MG63 (cell line): ENCODE results near the gene SBK2. TPM values are rescaled to one million over a fixed set of nuclear protein-coding genes. Genes with fewer than 3 reads are reported as not detected.
"Not testable (repeated sequence)": the region's sequence is repeated elsewhere in the genome, so short reads cannot be mapped to it uniquely, and the experiment has no call there.

Experiments
- DNase-seq: peaks from one replicate; pipeline ENCODE4 v3.0.0-alpha.2; 2020
- H3K27me3 ChIP-seq: fragments of 250-450 bp; sonication (Bioruptor Pico); 2 replicates; pipeline ENCODE4 v1.5.1; 2020; ENCODE audit warnings: mild to moderate bottlenecking, moderate library complexity
- H3K36me3 ChIP-seq: fragments of 250-450 bp; sonication (Bioruptor Pico); 2 replicates; pipeline ENCODE4 v1.5.1; 2020; ENCODE audit warnings: mild to moderate bottlenecking, moderate library complexity
- H3K4me3 ChIP-seq: fragments of 250-450 bp; sonication (Bioruptor Pico); 2 replicates; pipeline ENCODE4 v1.5.1; 2020; ENCODE audit warnings: mild to moderate bottlenecking, moderate library complexity
- H3K9me3 ChIP-seq: fragments of 250-450 bp; sonication (Bioruptor Pico); 2 replicates; pipeline ENCODE4 v1.5.1; 2020; ENCODE audit warnings: mild to moderate bottlenecking, moderate library complexity
- total RNA-seq: library from RNA; depleted of rRNA; stranded (reverse); fragments of >200 nt; shearing (Covaris generic); gene quantifications from 2 replicates; pipeline ENCODE4 v1.2.3, GENCODE V29; 2014; ENCODE audit warnings: low replicate concordance

Gene SBK2
- total RNA-seq, 1 experiment from 2014 or later, result 0.20 TPM

- Histone ChIP-seq H3K36me3 (no peaks in the 10 kb centered on the region), H3K27me3 (no peaks in the 10 kb centered on the region), H3K9me3 (no peaks in the 10 kb centered on the region), H3K4me3 (no peak overlapping the region)
- no peak for DNase-seq
These were observed 6.6 kb upstream of the SBK2 start for GRCh38 chr19:55543567-55543966.

- Histone ChIP-seq H3K9me3 (no peaks in the 10 kb centered on the region), H3K36me3 (no peaks in the 10 kb centered on the region), H3K4me3 (no peak overlapping the region), H3K27me3 (no peaks in the 10 kb centered on the region)
- no peak for DNase-seq
These were observed 5.4 kb upstream of the SBK2 start for GRCh38 chr19:55542292-55542855.

GRCh38 chr19:55541091-55541490, 4.2 kb upstream of the SBK2 start:
- Histone ChIP-seq H3K27me3 (no peaks in the 10 kb centered on the region), H3K9me3 (no peaks in the 10 kb centered on the region), H3K4me3 (no peak overlapping the region), H3K36me3 (no peaks in the 10 kb centered on the region)
- DNase-seq, result no peak

- Histone ChIP-seq H3K9me3 (no peaks in the 10 kb centered on the region), H3K27me3 (no peaks in the 10 kb centered on the region), H3K36me3 (no peaks in the 10 kb centered on the region), H3K4me3 (no peak overlapping the region)
- no peak for DNase-seq
These were observed 3.7 kb upstream of the SBK2 start for GRCh38 chr19:55540619-55541018.

GRCh38 chr19:55539090-55539984, 2.4 kb upstream of the SBK2 start:
- no peaks in the 10 kb centered on the region for H3K36me3 ChIP-seq
- no peaks in the 10 kb centered on the region for H3K27me3 ChIP-seq
- no peak overlapping the region for H3K4me3 ChIP-seq
- DNase-seq, result no peak
- H3K9me3 ChIP-seq, result no peaks in the 10 kb centered on the region

- Histone ChIP-seq H3K27me3 (no peaks in the 10 kb centered on the region), H3K4me3 (no peak overlapping the region), H3K36me3 (no peaks in the 10 kb centered on the region), H3K9me3 (no peaks in the 10 kb centered on the region)
- DNase-seq, result no peak
These were observed 1.2 kb upstream of the SBK2 start for GRCh38 chr19:55538132-55538531.

GRCh38 chr19:55537741-55538111, 793 bp upstream of the SBK2 start:
- H3K36me3 ChIP-seq, result no peaks in the 10 kb centered on the region
- DNase-seq, result peak; percentile 71
- no peak overlapping the region for H3K4me3 ChIP-seq
- H3K27me3 ChIP-seq, result no peaks in the 10 kb centered on the region
- H3K9me3 ChIP-seq, result no peaks in the 10 kb centered on the region

GRCh38 chr19:55536366-55536765, 567 bp downstream of the SBK2 start:
- H3K9me3 ChIP-seq, result no peaks in the 10 kb centered on the region
- no peak overlapping the region for H3K4me3 ChIP-seq
- H3K36me3 ChIP-seq, result no peaks in the 10 kb centered on the region
- DNase-seq, result no peak
- H3K27me3 ChIP-seq, result no peaks in the 10 kb centered on the region

GRCh38 chr19:55535965-55536350, 975 bp downstream of the SBK2 start:
- Histone ChIP-seq H3K36me3 (no peaks in the 10 kb centered on the region), H3K9me3 (no peaks in the 10 kb centered on the region), H3K4me3 (no peak overlapping the region), H3K27me3 (no peaks in the 10 kb centered on the region)
- DNase-seq, result no peak

- H3K4me3 ChIP-seq, result no peak overlapping the region
- H3K9me3 ChIP-seq, result no peaks in the 10 kb centered on the region
- no peak for DNase-seq
- no peaks in the 10 kb centered on the region for H3K36me3 ChIP-seq
- H3K27me3 ChIP-seq, result no peaks in the 10 kb centered on the region
These were observed 1.6 kb downstream of the SBK2 start for GRCh38 chr19:55535173-55535964.

- H3K4me3 ChIP-seq, H3K27me3 ChIP-seq, H3K36me3 ChIP-seq, H3K9me3 ChIP-seq, DNase-seq: not testable (repeated sequence)
These were observed 2.7 kb downstream of the SBK2 start for GRCh38 chr19:55534280-55534679.

GRCh38 chr19:55530996-55531395, 5.9 kb downstream of the SBK2 start:
- Histone ChIP-seq H3K27me3 (no peaks in the 10 kb centered on the region), H3K4me3 (no peak overlapping the region), H3K36me3 (no peaks in the 10 kb centered on the region), H3K9me3 (no peaks in the 10 kb centered on the region; the same call in 1 of the 2 replicates)
- DNase-seq, result no peak

GRCh38 chr19:55529636-55530234, 7.2 kb downstream of the SBK2 start:
- Histone ChIP-seq H3K36me3 (no peaks in the 10 kb centered on the region), H3K9me3 (no peaks in the 10 kb centered on the region; the same call in 1 of the 2 replicates), H3K4me3 (no peak overlapping the region), H3K27me3 (no peaks in the 10 kb centered on the region)
- no peak for DNase-seq

- DNase-seq, result no peak
- H3K27me3 ChIP-seq, result no peaks in the 10 kb centered on the region
- no peaks in the 10 kb centered on the region for H3K36me3 ChIP-seq
- no peaks in the 10 kb centered on the region; the same call in 1 of the 2 replicates for H3K9me3 ChIP-seq
- no peak overlapping the region for H3K4me3 ChIP-seq
These were observed 8.7 kb downstream of the SBK2 start for GRCh38 chr19:55528030-55528803.

GRCh38 chr19:55527197-55528029, 9.5 kb downstream of the SBK2 start:
- no peak for DNase-seq
- Histone ChIP-seq H3K4me3 (no peak overlapping the region), H3K9me3 (no peaks in the 10 kb centered on the region; the same call in 1 of the 2 replicates), H3K36me3 (no peaks in the 10 kb centered on the region), H3K27me3 (no peaks in the 10 kb centered on the region)
